Cardiac septum (tissue), 1 donor: ENCODE measurements around the gene SLC35F2. TPM values are rescaled to one million over a fixed set of nuclear protein-coding genes. Genes with fewer than 3 reads are reported as not detected.
"Not testable (repeated sequence)": the region's sequence is repeated elsewhere in the genome, so short reads cannot be mapped to it uniquely, and the experiment has no call there.

ENCODE experiments used
- DNase-seq: peaks from one replicate; pipeline ENCODE4 v3.0.0-alpha.2; 2020; ENCODE audit warnings: low spot score
- intact Hi-C: fragments of 100-400 bp; cut with DNase I; formaldehyde crosslinking; loops from one replicate; pipeline ENCODE4 v1.14.0; 2022
- long read RNA-seq: library from polyadenylated mRNA; unstranded; transcript quantifications from one replicate; pipeline ENCODE4 v2.0.0, GENCODE V29; 2021
- total RNA-seq: library from RNA; stranded (reverse); fragmentation: NEBNext Ultra II Directional; extraction: Animal tissue kit (Norgen Biotek cat#: 25700); gene quantifications from one replicate; pipeline ENCODE4 v1.2.1, GENCODE V29; 2021
- donor health status: DM: no; HTN: no; CAD: no.

SLC35F2 gene, protein sequence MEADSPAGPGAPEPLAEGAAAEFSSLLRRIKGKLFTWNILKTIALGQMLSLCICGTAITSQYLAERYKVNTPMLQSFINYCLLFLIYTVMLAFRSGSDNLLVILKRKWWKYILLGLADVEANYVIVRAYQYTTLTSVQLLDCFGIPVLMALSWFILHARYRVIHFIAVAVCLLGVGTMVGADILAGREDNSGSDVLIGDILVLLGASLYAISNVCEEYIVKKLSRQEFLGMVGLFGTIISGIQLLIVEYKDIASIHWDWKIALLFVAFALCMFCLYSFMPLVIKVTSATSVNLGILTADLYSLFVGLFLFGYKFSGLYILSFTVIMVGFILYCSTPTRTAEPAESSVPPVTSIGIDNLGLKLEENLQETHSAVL
- 1.5 TPM for total RNA-seq
- long read RNA-seq, partial matches to known transcripts: 0 of 1 reads
- long read RNA-seq, other reads (novel, unspliced or antisense): 0 of 1 reads

GRCh38 chr11:107858217-107859070 is at the start of gene SLC35F2:
Gene SLC35F2 (minus strand): TSS chr11:107858787. CDS start chr11:107858767, 20 bp downstream.
- intact Hi-C loops: no loop called here
- peak; percentile 76 for DNase-seq

GRCh38 chr11:107908211-107908610 is 49.6 kb upstream of the SLC35F2 start:
- no peak for DNase-seq
- intact Hi-C loops: no loop called here

GRCh38 chr11:107898270-107898669 is 39.7 kb upstream of the SLC35F2 start:
- intact Hi-C loops: no loop called here
- no peak for DNase-seq

DNA sequence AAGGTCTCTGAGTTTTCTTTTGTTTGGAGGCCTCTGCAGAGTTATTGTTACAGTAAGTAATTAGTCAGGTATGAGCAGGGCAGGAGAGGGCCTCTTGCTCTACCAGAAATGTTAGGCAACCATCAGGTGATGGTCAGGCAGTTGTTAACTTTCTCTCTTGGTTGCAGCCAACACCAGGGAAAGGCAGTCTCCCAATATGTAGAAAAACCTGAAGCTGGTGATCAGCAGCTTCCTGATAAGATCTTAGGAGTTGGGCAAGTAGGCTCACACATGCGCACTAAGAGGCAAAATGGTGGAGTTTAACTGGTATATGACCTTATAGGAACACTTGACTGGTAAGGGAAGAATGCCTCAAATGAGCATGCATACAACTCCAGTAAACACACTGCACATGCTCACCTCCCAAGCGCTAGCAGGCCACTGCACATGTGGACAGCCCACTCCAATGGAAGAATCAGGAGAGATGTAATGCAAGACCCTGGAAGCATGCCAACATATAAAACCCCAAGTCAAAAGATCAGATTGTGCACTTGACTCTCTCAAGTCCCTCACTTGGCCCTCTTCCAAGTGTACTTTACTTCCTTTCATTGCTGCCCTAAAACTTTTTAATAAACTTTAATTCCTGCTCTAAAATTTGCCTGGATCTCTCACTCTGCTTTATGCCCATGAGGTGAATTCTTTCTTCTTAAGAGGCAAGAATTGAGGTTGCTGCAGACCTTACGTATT is 23.7 kb upstream of the SLC35F2 start:
- DNase-seq: no peak
- intact Hi-C loops: no loop called here

DNA sequence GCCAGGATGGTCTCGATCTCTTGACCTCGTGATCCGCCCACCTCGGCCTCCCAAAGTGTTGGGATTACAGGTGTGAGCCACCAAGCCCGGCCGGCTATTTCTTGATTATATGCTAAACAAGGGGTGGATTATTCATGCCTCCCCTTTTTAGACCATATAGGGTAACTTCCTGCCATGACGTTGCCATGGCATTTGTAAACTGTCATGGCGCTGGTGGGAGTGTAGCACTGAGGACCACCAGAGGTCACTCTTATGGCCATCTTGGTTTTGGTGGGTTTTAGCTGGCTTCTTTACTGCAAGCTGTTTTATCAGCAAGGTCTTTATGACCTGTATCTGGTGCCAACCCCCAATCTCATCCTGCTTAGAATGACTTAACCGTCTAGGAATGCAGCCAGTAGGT is 22.9 kb upstream of the SLC35F2 start:
- DNase-seq, intact Hi-C loops: not testable (repeated sequence)

DNA sequence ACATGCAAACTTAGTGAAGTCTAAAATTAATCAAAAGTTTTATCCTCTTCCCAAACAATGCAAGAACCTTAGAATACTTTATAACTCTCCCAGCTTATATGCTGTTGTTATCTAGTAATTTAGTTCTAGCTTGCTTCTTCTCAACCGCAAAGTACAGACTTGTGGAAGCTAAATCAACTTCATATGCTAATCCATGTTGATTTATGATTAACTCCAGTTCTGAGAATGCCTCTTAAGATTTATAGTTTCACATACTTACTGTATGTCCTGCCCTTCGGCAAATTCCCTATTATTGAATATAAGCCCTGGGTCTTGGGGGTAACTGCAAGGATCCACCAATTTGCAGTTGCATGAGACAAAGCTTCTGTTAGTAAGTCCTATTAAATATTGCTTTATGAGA is 17.6 kb upstream of the SLC35F2 start:
- no peak for DNase-seq
- intact Hi-C loops: no loop called here

DNA sequence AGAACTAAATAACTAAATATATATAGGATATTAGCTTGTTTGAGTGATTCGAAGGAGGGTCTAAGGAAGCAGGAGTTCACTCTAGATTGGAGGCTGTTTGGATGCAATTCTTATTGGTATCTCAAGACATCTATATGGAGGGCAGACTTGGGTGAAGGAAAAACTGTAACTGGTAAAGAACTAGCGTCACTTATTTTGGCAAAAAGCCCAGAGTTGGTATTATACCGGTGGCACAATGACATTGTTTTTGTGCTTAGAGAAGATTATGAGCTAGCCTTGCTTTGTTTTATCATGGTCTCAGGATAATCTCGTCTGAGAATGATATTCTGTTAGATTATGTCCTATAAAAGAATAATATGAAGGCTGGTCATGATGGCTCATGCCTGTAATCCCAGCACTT is 6.0 kb upstream of the SLC35F2 start:
- intact Hi-C loops: no loop called here
- DNase-seq: no peak

DNA sequence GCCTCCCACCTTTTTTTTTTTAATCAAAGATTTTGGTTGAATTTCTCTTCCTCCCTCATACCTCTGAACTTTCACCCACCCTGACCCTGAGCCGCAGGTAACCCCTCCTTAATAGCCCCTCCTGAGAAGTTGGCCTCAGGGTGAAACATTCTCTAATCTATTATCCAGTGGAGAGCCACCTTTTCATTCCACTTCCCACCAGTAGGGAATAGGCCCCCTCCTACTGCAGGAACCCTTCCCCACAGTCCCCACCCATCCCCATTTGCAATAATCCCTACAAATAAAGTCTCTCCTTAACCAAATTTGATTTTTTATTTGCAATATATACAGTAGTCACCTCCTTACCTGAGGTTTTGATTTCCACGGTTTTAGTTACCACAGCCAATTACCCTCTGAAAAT is 2.1 kb upstream of the SLC35F2 start:
- DNase-seq: no peak
- intact Hi-C loops: no loop called here

DNA sequence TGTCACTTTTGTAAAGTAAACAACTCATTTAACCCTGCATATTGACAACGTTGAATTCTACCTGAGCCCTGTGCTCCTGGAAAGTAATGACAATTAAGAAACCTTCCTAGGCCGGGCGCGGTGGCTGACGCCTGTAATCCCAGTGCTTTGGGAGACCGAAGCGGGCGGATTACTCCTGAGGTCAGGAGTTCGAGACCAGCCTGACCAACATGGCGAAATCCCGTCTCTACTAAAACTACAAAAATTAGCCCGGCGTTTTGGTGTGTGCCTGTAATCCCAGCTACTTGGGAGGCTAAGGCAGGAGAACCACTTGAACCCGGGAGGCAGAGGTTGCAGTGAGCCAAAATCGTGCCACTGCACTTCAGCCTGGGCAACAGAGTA is 1.6 kb upstream of the SLC35F2 start:
- intact Hi-C loops, DNase-seq: not testable (repeated sequence)

GRCh38 chr11:107859459-107860239 is 1.1 kb upstream of the SLC35F2 start:
- intact Hi-C loops: no loop called here

GRCh38 chr11:107857550-107858216 is 904 bp downstream of the SLC35F2 start:
- DNase-seq: no peak
- intact Hi-C loops: no loop called here

More at GRCh38 chr11:107859459-107860239, 1.1 kb upstream of the SLC35F2 start:
- DNase-seq: no peak

DNA sequence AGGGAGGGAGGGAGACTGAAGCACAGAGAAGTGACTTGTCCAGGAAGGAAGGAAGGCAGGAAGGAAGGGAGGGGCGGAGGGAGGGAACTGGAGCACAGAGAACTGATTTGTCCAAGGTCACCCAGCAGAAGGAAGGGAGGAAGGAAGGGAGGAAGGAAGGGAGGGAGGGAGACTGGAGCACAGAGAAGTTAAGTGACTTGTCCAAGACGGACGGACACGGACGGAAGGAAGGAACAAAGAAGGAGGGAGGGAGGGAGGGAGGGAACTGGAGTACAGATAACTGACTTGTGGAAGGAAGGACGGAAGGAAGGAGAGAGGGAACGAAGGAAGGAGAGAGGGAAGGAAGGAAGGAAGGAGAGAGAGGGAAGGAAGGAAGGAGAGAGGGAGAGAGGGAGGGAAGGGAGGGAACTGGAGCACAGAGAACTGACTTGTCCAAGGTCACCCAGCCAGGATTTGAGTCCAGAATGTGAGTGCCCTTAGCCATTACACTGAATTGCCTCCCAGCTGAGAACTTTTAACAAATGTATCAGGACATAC is 1.5 kb downstream of the SLC35F2 start:
- DNase-seq: no peak
- intact Hi-C loops: no loop called here

GRCh38 chr11:107856180-107856980 is 2.2 kb downstream of the SLC35F2 start:
- intact Hi-C loops: no loop called here
- no peak for DNase-seq

GRCh38 chr11:107853070-107853469 is 5.5 kb downstream of the SLC35F2 start:
- intact Hi-C loops: no loop called here
- no peak for DNase-seq

GRCh38 chr11:107851704-107852310 is 6.8 kb downstream of the SLC35F2 start:
- DNase-seq: no peak
- intact Hi-C loops: no loop called here

DNA sequence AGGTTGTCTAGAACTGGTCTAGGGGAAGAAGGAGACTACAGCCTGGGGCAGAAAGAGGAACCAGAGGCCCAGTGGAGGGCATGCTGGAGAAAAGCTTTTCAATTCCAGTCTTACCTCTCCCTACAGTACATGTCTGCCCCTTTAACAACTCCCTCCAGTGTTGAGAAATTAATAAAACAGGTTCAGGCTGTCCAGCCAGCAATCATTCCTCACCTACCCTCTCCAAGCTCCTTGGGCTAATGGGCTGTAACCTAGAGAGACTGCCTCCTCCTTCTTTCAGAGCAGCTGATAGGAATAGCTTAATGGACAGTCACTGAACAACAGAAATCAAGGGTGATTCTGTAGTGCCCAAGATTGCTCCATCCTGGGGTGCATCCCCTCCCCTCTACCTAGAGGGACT is 8.8 kb downstream of the SLC35F2 start:
- intact Hi-C loops: no loop called here
- no peak for DNase-seq

DNA sequence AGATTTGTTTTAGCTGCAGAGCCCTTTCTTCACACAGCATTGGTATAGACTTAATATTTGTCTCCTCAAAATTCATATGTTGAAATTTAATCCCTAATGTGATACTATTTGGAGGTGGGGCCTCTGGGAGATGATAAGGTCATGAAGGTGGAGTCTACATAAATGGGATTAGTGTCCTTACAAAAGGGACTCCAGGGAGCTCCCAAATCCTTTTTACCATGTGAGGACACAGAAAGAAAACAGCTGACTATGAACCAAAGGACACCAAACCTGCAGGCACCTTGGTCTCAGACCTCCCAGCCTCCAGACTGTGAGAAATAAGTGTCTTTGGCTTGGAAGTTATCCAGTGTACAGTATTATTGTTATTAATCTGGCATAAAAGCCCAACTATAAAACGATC is 10.2 kb downstream of the SLC35F2 start:
- intact Hi-C loops: no loop called here
- DNase-seq: no peak
